GM21526 (cell line): ENCODE measurements around the gene COL8A2.
"Not testable (repeated sequence)": the region's sequence is repeated elsewhere in the genome, so short reads cannot be mapped to it uniquely, and the experiment has no call there.

Experiments used
- ATAC-seq: cut with Tn5 transposase; IDR thresholded peaks from one replicate; pipeline ENCODE4 v1.9.1; 2021; ENCODE audit warnings: moderate library complexity; ENCODE audit not compliant: unreplicated experiment, low FRiP score

Gene COL8A2

GRCh38 chr1:36125129-36125991 is at the start of gene COL8A2:
TSS of gene COL8A2 (minus strand) at chr1:36125222. CDS start at chr1:36100242, 24,980 bp downstream.
- no peak for ATAC-seq

- ATAC-seq = no peak
These were observed 49.7 kb upstream of the COL8A2 start for GRCh38 chr1:36174713-36175112.

- ATAC-seq = no peak
These were observed 48.0 kb upstream of the COL8A2 start for GRCh38 chr1:36172983-36173382.

GRCh38 chr1:36172017-36172747 is 47.2 kb upstream of the COL8A2 start:
- no peak for ATAC-seq

- ATAC-seq = no peak
These were observed 45.8 kb upstream of the COL8A2 start for GRCh38 chr1:36170643-36171412.

GRCh38 chr1:36168514-36168913 is 43.5 kb upstream of the COL8A2 start:
- ATAC-seq = no peak

- ATAC-seq = no peak
These were observed 42.2 kb upstream of the COL8A2 start for GRCh38 chr1:36166938-36167905.

GRCh38 chr1:36166136-36166535 is 41.1 kb upstream of the COL8A2 start:
- ATAC-seq = no peak

GRCh38 chr1:36165145-36165544 is 40.1 kb upstream of the COL8A2 start:
- ATAC-seq = no peak

- ATAC-seq = no peak
These were observed 39.3 kb upstream of the COL8A2 start for GRCh38 chr1:36164361-36164760.

GRCh38 chr1:36163426-36163825 is 38.4 kb upstream of the COL8A2 start:
- ATAC-seq = no peak

- no peak for ATAC-seq
These were observed 37.7 kb upstream of the COL8A2 start for GRCh38 chr1:36162680-36163239.

GRCh38 chr1:36161641-36162531 is 36.9 kb upstream of the COL8A2 start:
- no peak for ATAC-seq

- no peak for ATAC-seq
These were observed 36.0 kb upstream of the COL8A2 start for GRCh38 chr1:36160949-36161485.

- ATAC-seq = no peak
These were observed 35.4 kb upstream of the COL8A2 start for GRCh38 chr1:36160388-36160948.

GRCh38 chr1:36159614-36160387 is 34.8 kb upstream of the COL8A2 start:
- no peak for ATAC-seq

- ATAC-seq = not testable (repeated sequence)
These were observed 33.8 kb upstream of the COL8A2 start for GRCh38 chr1:36158827-36159252.
